Karpas-422 (cell line): ENCODE results near the gene C19orf85. TPM values are rescaled to one million over a fixed set of nuclear protein-coding genes. Genes with fewer than 3 reads are reported as not detected.

Experiments used
- DNase-seq: peaks from one replicate; pipeline ENCODE4 v3.0.0-alpha.2; 2015
- H2AFZ ChIP-seq: fragments of 200-600 bp; sonication (generic); 2 replicates; pipeline ENCODE4 v1.6.1; 2014; ENCODE audit warnings: antibody characterized with exemption, low read length, mixed read lengths
- H3K27ac ChIP-seq: fragments of 200-600 bp; sonication (generic); 2 replicates; pipeline ENCODE4 v1.5.1; 2014; ENCODE audit warnings: mild to moderate bottlenecking, low read length, moderate library complexity
- H3K27me3 ChIP-seq: fragments of 200-600 bp; sonication (generic); 2 replicates; pipeline ENCODE4 v1.6.1; 2014; ENCODE audit warnings: low read length, mixed read lengths
- H3K36me3 ChIP-seq: fragments of 200-600 bp; sonication (generic); 2 replicates; pipeline ENCODE4 v1.6.1; 2014; ENCODE audit warnings: low read length, mixed read lengths; ENCODE audit not compliant: insufficient read depth
- H3K4me1 ChIP-seq: fragments of 200-600 bp; sonication (generic); 2 replicates; pipeline ENCODE4 v1.6.1; 2014; ENCODE audit warnings: mild to moderate bottlenecking, low read length, mixed read lengths
- H3K4me2 ChIP-seq: fragments of 200-600 bp; sonication (generic); 2 replicates; pipeline ENCODE4 v1.6.1; 2014; ENCODE audit warnings: low read length, low read depth, mild to moderate bottlenecking; ENCODE audit not compliant: poor library complexity, severe bottlenecking
- H3K4me3 ChIP-seq: fragments of 200-600 bp; sonication (generic); 2 replicates; pipeline ENCODE4 v1.5.1; 2014; ENCODE audit warnings: mild to moderate bottlenecking, antibody characterized with exemption, low read length, mixed read lengths
- H3K79me2 ChIP-seq: fragments of 200-600 bp; sonication (generic); 2 replicates; pipeline ENCODE4 v1.6.1; 2014; ENCODE audit warnings: mild to moderate bottlenecking, low read length, mixed read lengths
- H3K9ac ChIP-seq: fragments of 200-600 bp; sonication (generic); 2 replicates; pipeline ENCODE4 v1.6.0; 2014; ENCODE audit warnings: low read length
- H3K9me2 ChIP-seq: fragments of 200-600 bp; sonication (generic), shearing (Covaris generic); replicated peaks from 2 replicates; pipeline ENCODE4 v1.6.0; 2014; ENCODE audit warnings: mild to moderate bottlenecking, low read length, moderate library complexity; ENCODE audit not compliant: insufficient read depth
- H3K9me3 ChIP-seq: fragments of 300-700, 200-600 bp; sonication (generic); 2 replicates; pipeline ENCODE4 v1.6.1; 2014; ENCODE audit warnings: low read length, mixed read lengths
- H4K20me1 ChIP-seq: fragments of 200-600 bp; sonication (generic); 2 replicates; pipeline ENCODE4 v1.6.1; 2014; ENCODE audit warnings: mild to moderate bottlenecking, antibody characterized with exemption, low read length, low read depth; ENCODE audit not compliant: insufficient read depth
- total RNA-seq: library from RNA; depleted of rRNA; stranded (reverse); fragments of >200 nt; shearing (Covaris generic); gene quantifications from 2 replicates; pipeline ENCODE4 v1.2.3, GENCODE V29; 2014; ENCODE audit warnings: low replicate concordance

The C19orf85 gene
- total RNA-seq, 1 experiment from 2014 or later = not detected

DNA sequence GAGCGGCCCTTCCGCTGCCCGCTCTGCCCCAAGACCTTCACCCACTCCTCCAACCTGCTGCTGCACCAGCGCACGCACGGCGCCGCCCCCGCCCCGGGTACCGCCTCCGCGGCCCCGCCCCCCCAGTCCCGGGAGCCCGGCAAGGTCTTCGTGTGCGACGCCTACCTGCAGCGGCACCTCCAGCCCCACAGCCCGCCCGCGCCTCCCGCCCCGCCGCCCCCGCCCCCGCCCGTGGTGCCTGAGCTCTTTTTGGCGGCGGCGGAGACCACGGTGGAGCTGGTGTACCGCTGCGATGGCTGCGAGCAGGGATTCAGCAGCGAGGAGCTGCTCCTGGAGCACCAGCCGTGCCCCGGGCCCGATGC lies 17.2 kb upstream of the C19orf85 start:
- Histone ChIP-seq H3K79me2 (peaks cover 24% of the 10 kb centered on the region), H3K9ac (no peak overlapping the region), H3K4me1 (peaks cover 40% of the 10 kb centered on the region), H3K9me3 (no peaks in the 10 kb centered on the region), H3K4me3 (no peak overlapping the region), H3K27ac (no peak overlapping the region), H4K20me1 (no peaks in the 10 kb centered on the region), H3K27me3 (no peaks in the 10 kb centered on the region), H3K36me3 (no peaks in the 10 kb centered on the region), H3K4me2 (no peak overlapping the region), H2AFZ (no peak overlapping the region), H3K9me2 (no peaks in the 10 kb centered on the region)
- DNase-seq = no peak

- H3K9me3 ChIP-seq = no peaks in the 10 kb centered on the region
- DNase-seq = no peak
- H3K79me2 ChIP-seq = peaks cover 24% of the 10 kb centered on the region
- H3K4me3 ChIP-seq = no peak overlapping the region
- no peak overlapping the region for H3K27ac ChIP-seq
- no peaks in the 10 kb centered on the region for H3K27me3 ChIP-seq
- no peaks in the 10 kb centered on the region for H4K20me1 ChIP-seq
- H3K9ac ChIP-seq = no peak overlapping the region
- peaks cover 39% of the 10 kb centered on the region for H3K4me1 ChIP-seq
- H2AFZ ChIP-seq = no peak overlapping the region
- H3K4me2 ChIP-seq = no peak overlapping the region
- no peaks in the 10 kb centered on the region for H3K36me3 ChIP-seq
- H3K9me2 ChIP-seq = no peaks in the 10 kb centered on the region
Observed at GRCh38 chr19:55481148-55481793, 16.7 kb upstream of the C19orf85 start.

DNA sequence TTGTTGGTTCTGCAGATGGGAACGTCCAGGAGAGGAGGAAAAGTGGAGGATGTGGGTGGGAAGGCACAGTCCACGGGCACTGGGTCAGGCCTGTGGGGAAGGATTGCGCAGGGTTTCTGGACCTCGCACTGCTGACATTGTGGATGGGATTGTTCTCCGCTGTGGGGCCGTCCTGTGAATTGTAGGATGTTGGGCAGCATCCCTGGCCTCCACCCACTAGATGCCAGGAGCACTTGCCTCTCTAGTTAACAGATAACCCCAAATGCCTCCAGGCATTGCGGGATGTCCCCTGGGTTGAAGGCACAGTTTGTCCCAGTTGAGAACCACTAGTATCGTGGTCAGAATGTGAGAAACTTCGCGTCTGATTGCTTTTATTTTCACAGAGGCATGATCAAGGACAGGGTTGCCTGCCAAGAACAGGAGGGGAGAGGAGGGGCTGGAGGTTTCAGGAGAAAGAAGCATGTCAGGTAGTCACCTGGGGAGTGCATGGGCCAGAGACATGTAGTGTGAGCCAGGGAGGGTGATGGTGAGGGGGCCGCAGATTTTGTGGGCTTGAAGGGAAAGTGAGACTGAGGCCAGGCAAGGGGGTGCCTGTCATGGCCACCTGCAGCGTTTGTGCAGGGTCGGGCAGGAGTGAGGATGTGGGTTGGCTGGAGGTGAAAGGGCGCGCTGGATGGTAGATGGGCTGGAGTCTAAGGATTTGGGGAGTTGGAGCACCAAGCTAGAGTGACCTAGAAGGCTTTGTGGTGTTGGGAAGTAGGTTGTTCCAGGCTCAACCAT lies 15.1 kb upstream of the C19orf85 start:
- peak overlapping the region; percentile 24; the same call in 1 of the 2 replicates for H3K9ac ChIP-seq
- H2AFZ ChIP-seq = no peak overlapping the region

GRCh38 chr19:55479045-55479444 lies 14.5 kb upstream of the C19orf85 start:
- Histone ChIP-seq H3K79me2 (peaks cover 24% of the 10 kb centered on the region), H3K9me3 (no peaks in the 10 kb centered on the region), H2AFZ (no peak overlapping the region), H3K27me3 (no peaks in the 10 kb centered on the region), H3K27ac (no peak overlapping the region), H3K4me1 (peaks cover 30% of the 10 kb centered on the region), H3K9ac (peak overlapping the region; percentile 24; the same call in 1 of the 2 replicates), H3K9me2 (no peaks in the 10 kb centered on the region), H3K4me3 (no peak overlapping the region), H3K36me3 (no peaks in the 10 kb centered on the region), H3K4me2 (no peak overlapping the region), H4K20me1 (no peaks in the 10 kb centered on the region)
- DNase-seq = no peak

More for the DNA sequence above, 15.1 kb upstream of the C19orf85 start:
- no peak overlapping the region for H3K4me2 ChIP-seq
- H3K27ac ChIP-seq = no peak overlapping the region
- no peaks in the 10 kb centered on the region for H3K9me2 ChIP-seq
- no peaks in the 10 kb centered on the region for H3K36me3 ChIP-seq
- no peaks in the 10 kb centered on the region for H3K9me3 ChIP-seq
- peaks cover 24% of the 10 kb centered on the region for H3K79me2 ChIP-seq
- H3K4me1 ChIP-seq = peaks cover 36% of the 10 kb centered on the region
- DNase-seq = no peak
- H3K27me3 ChIP-seq = no peaks in the 10 kb centered on the region
- H3K4me3 ChIP-seq = no peak overlapping the region
- H4K20me1 ChIP-seq = no peaks in the 10 kb centered on the region

DNA sequence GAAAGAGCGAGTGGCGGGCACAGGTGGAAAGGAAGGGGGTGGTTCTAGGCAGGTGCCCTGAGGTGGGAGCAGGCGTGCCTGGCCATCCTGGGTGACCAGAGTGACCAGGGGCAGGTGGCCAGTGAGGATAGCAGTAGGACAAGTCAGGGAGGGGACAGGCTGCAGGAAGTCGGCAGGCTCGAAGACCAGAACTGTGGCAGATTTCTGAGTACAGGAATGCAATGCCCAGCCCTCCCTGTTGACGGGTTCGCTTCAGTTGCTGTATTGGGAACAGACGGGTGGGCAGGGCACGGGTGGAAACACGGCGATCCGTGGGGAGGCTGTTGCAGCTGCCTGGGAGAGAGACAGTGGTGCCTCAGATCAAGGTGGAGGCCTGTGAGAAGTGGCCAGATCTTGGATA lies 13.8 kb upstream of the C19orf85 start:
- Histone ChIP-seq H3K9me2 (no peaks in the 10 kb centered on the region), H2AFZ (no peak overlapping the region), H3K4me1 (peaks cover 28% of the 10 kb centered on the region), H3K79me2 (peaks cover 24% of the 10 kb centered on the region), H4K20me1 (no peaks in the 10 kb centered on the region), H3K36me3 (no peaks in the 10 kb centered on the region), H3K9ac (peak overlapping the region; percentile 68), H3K4me2 (peak overlapping the region; percentile 70), H3K4me3 (peak overlapping the region; percentile 64; the same call in 1 of the 2 replicates), H3K27ac (no peak overlapping the region), H3K27me3 (no peaks in the 10 kb centered on the region), H3K9me3 (no peaks in the 10 kb centered on the region)
- no peak for DNase-seq

DNA sequence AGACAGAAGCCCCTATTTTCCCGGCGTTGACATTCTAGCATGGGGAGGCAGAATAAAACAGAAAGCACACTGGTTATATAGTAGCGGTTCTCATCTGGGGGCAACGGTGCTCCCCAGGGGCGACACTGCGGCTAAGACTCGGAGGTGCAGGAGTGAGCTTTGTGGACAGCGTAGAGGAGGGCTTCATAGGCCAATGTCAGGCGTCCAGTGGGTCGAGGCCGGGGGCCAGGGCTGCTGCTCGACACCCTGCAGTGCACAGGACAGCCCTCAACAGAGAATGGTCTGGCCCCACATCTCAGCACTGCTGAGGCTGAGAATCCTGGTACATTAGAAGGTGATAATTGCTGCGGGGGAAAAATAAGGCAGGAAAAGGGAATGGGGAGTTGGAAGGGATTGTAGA lies 13.4 kb upstream of the C19orf85 start:
- Histone ChIP-seq H3K4me1 (peaks cover 28% of the 10 kb centered on the region), H3K9ac (peak overlapping the region; percentile 68), H3K4me2 (peak overlapping the region; percentile 70), H3K79me2 (peaks cover 24% of the 10 kb centered on the region), H4K20me1 (no peaks in the 10 kb centered on the region), H3K27me3 (no peaks in the 10 kb centered on the region), H3K9me2 (no peaks in the 10 kb centered on the region), H2AFZ (no peak overlapping the region), H3K4me3 (peak overlapping the region; percentile 64), H3K36me3 (no peaks in the 10 kb centered on the region), H3K9me3 (no peaks in the 10 kb centered on the region), H3K27ac (no peak overlapping the region)
- DNase-seq = no peak

DNA sequence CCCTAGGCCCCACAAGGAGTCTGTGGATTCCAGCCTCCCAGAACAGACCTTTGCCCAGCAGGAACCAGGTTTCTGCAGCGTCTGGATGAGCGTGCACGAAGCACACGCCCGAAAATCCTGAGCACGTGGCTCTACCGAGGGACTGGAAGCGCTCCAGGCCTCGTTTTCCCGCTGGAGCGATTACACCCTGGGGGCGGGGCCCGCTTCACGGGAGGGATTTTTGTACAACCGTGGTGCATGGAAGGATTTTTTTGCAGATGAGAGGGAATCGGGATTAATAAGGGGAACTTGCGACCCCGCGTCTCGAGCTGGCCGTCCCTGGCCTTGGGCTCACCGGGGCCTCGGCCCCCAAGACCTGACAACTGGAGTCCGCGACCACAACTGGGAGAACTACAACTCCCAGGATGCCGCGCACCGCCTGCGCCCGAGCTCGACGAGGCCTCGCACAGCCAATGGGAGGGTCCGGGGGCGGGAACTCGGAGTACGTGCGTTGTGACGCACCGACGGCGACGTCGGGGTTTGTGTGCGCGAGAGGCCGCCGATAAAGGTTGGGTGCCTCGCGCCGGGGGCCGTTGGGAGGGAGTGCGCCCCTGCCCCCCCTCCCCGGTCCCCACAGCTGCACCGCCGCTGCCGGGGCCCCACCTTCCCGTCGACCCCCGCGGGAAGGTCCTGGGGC lies 11.7 kb upstream of the C19orf85 start, which contains the start of gene ZNF628:
TSS of gene ZNF628 (plus strand) at position 518 of the 676 bp plus-strand sequence. CDS start 3,294 bp downstream, outside the sequence.
- Histone ChIP-seq H2AFZ (peak within 1 kb of the TSS; percentile 80), H3K9me2 (no peaks in the 10 kb centered on the region), H3K27ac (peak within 1 kb of the TSS; percentile 46), H4K20me1 (no peaks in the 10 kb centered on the region), H3K4me2 (peak within 1 kb of the TSS; percentile 88), H3K27me3 (no peaks in the 10 kb centered on the region), H3K4me1 (peaks cover 28% of the 10 kb centered on the region), H3K36me3 (no peaks in the 10 kb centered on the region), H3K79me2 (peaks cover 24% of the 10 kb centered on the region), H3K9ac (peak within 1 kb of the TSS; percentile 84), H3K4me3 (peak within 1 kb of the TSS; percentile 75), H3K9me3 (no peaks in the 10 kb centered on the region)
- DNase-seq = peak; percentile 100
